Tibial artery (tissue), 4 donors: ENCODE measurements around the gene HOXB1.

ENCODE experiments used
- DNase-seq, 2 donors: peaks; one replicate each; pipeline ENCODE4 v3.0.0-alpha.2; 2019
- H3K27ac ChIP-seq, 2 donors: fragments of 200-600 bp; sonication (generic) in 1 of 2; 1 replicate in 1 of 2; 2 replicates in 1 of 2; pipeline ENCODE4 v1.5.1; 2018 to 2019; ENCODE audit warnings: mild to moderate bottlenecking in 1 of 2
- H3K27me3 ChIP-seq, 2 donors: fragments of 200-600 bp; sonication (generic) in 1 of 2; one replicate each; pipeline versions ENCODE4 v1.5.1 to v1.6.0; 2016 to 2019
- H3K36me3 ChIP-seq, 3 donors: fragments of 200-600 bp; sonication (generic) in 2 of 3; one replicate each; pipeline ENCODE4 v1.5.1; 2016 to 2019; ENCODE audit warnings: mild to moderate bottlenecking in 2 of 3
- H3K4me1 ChIP-seq, 4 donors: fragments of 200-600 bp; sonication (generic) in 2 of 4; 1 replicate in 3 of 4; 2 replicates in 1 of 4; pipeline ENCODE4 v1.5.1; 2016 to 2019
- H3K4me3 ChIP-seq, 2 donors: fragments of 200-600 bp; sonication (generic) in 1 of 2; 1 replicate in 1 of 2; 2 replicates in 1 of 2; pipeline ENCODE4 v1.5.1; 2018 to 2019; ENCODE audit warnings: mild to moderate bottlenecking in 2 of 2
- H3K9me3 ChIP-seq, 3 donors: fragments of 200-600 bp; sonication (generic) in 1 of 3; one replicate each; pipeline ENCODE4 v1.5.1; 2016 to 2019
- CTCF ChIP-seq, 2 experiments: fragments of 200-600 bp in 1 of 2; fragments of 450-650 bp in 1 of 2; IDR thresholded peaks; one replicate each; pipeline ENCODE4 v1.5.1; 2017 to 2019; ENCODE audit warnings: antibody characterized with exemption in 2 of 2, mild to moderate bottlenecking in 1 of 2, moderate library complexity in 1 of 2
- intact Hi-C: fragments of 100-400 bp; cut with DNase I; formaldehyde crosslinking; loops from one replicate; pipeline ENCODE4 v1.15.0; 2023; ENCODE audit warnings: low total_unique reads

HOXB1 gene

GRCh38 chr17:48565022-48565554 is 34.3 kb upstream of the HOXB1 start:
- Histone ChIP-seq H3K27me3 (peaks cover 0 to 11% of the 10 kb centered on the region in 2 donors), H3K36me3 (no peaks in the 10 kb centered on the region), H3K4me3 (peak overlapping the region in 1 of 2 donors; percentile 62), H3K4me1 (peaks cover 0 to 22% (median 14%) of the 10 kb centered on the region in 4 donors), H3K9me3 (no peaks in the 10 kb centered on the region), H3K27ac (peak overlapping the region in 1 of 2 donors; percentile 53)
- intact Hi-C loops, result no loop called here
- DNase-seq, result no peak
- TF ChIP-seq CTCF (IDR thresholded peaks at IDR 0.05), result no peak

- H3K27me3 ChIP-seq, result peaks cover 0 to 11% of the 10 kb centered on the region in 2 donors
- peaks cover 0 to 24% (median 12%) of the 10 kb centered on the region in 4 donors for H3K4me1 ChIP-seq
- no peaks in the 10 kb centered on the region for H3K9me3 ChIP-seq
- peak overlapping the region in 1 of 2 donors; percentile 53 for H3K27ac ChIP-seq
- peak overlapping the region; percentile 37 to 62 for H3K4me3 ChIP-seq
- no peak for DNase-seq
- no peaks in the 10 kb centered on the region for H3K36me3 ChIP-seq
- intact Hi-C loops, result no loop called here
- no peak for TF ChIP-seq CTCF (IDR thresholded peaks at IDR 0.05)
Measured at GRCh38 chr17:48564188-48565021, 33.6 kb upstream of the HOXB1 start.

- Histone ChIP-seq H3K4me3 (peak overlapping the region; percentile 37 to 62), H3K27ac (peak overlapping the region in 1 of 2 donors; percentile 53), H3K27me3 (peaks cover 0 to 11% of the 10 kb centered on the region in 2 donors), H3K36me3 (no peaks in the 10 kb centered on the region), H3K9me3 (no peaks in the 10 kb centered on the region), H3K4me1 (peaks cover 0 to 24% (median 12%) of the 10 kb centered on the region in 4 donors)
- no peak for TF ChIP-seq CTCF (IDR thresholded peaks at IDR 0.05)
- no peak for DNase-seq
- intact Hi-C loops, result no loop called here
Measured at GRCh38 chr17:48563867-48564187, 33.0 kb upstream of the HOXB1 start.

GRCh38 chr17:48563385-48563838 is 32.6 kb upstream of the HOXB1 start:
- DNase-seq, result no peak
- peaks cover 0 to 24% (median 12%) of the 10 kb centered on the region in 4 donors for H3K4me1 ChIP-seq
- H3K27me3 ChIP-seq, result peaks cover 0 to 11% of the 10 kb centered on the region in 2 donors
- no peak for TF ChIP-seq CTCF (IDR thresholded peaks at IDR 0.05)
- peak overlapping the region in 1 of 2 donors; percentile 53 for H3K27ac ChIP-seq
- intact Hi-C loops, result no loop called here
- H3K9me3 ChIP-seq, result no peaks in the 10 kb centered on the region
- peak overlapping the region; percentile 37 to 62 for H3K4me3 ChIP-seq
- no peaks in the 10 kb centered on the region for H3K36me3 ChIP-seq

- intact Hi-C loops, result no loop called here
- no peak for TF ChIP-seq CTCF (IDR thresholded peaks at IDR 0.05)
- no peak for DNase-seq
- Histone ChIP-seq H3K36me3 (no peaks in the 10 kb centered on the region), H3K4me3 (no peak overlapping the region), H3K27me3 (peaks cover 0 to 11% of the 10 kb centered on the region in 2 donors), H3K4me1 (peaks cover 0 to 24% (median 12%) of the 10 kb centered on the region in 4 donors), H3K27ac (no peak overlapping the region), H3K9me3 (no peaks in the 10 kb centered on the region)
Measured at GRCh38 chr17:48562934-48563333, 32.1 kb upstream of the HOXB1 start.
